Measurements from ENCODE around the gene PARD3.

PARD3 gene

DNA sequence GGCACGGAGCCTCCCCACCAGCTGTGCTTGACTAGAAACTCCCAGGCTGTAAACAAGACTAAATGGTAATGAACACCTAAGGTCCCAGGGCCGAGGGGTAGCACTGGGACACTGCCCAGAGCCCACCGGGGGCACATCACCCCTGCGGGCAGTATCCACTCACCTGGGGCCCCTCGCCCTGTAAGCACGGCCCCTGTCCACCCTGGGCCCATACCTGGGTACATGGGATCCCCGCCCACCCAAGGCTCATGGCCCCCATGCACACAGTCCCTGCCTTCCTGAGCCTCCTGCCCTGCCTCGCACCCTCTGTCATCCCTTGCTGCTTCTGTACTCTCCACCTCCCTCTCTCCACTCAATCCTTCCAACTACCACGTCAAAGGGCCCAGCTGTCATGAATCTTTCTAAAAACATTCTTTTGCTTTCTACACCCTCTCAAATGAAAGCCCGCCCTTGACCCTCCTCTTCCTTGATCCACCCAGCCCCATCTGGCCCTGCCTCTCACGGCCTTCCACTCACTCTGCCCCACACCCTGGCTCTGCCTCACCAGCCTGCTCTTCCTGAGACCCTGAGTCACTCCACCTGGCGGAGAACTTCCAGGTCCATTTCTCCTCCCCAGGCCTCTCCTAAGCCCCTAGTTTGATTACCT lies 173.1 kb downstream of the PARD3 start:
- DNase-seq = no peak

- DNase-seq = no peak
Observed at GRCh38 chr10:34641147-34641912, 173.8 kb downstream of the PARD3 start.

DNA sequence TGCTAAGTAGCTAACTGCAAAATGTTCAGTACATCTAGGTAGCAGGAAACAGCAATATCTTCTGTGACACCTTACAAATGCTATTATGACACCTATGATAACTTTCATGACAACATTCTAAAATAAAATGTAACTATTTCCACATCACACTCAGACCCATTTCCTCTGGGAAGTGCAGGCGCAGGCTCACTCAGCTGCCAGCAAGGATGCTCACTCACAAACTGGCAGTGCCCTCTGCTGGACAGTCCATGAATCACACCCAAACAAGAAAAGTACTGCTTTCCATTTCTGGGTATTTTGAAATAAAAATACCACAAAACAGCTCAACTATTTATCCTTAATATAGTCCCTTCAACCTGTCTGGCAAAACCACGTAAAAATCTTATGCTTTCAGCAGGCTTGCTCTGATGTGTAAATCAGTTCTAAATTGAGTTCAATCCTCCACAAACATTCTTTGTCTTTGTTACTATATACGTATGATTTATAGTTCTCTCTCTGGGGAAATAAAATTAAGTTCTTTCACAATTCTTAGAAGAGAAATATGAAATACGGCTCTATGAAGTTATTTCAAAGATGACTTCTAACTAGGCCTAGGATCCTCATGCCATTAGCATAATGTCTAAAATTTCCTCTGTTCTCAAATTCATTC lies 176.6 kb downstream of the PARD3 start:
- DNase-seq = peak; percentile 50

DNA sequence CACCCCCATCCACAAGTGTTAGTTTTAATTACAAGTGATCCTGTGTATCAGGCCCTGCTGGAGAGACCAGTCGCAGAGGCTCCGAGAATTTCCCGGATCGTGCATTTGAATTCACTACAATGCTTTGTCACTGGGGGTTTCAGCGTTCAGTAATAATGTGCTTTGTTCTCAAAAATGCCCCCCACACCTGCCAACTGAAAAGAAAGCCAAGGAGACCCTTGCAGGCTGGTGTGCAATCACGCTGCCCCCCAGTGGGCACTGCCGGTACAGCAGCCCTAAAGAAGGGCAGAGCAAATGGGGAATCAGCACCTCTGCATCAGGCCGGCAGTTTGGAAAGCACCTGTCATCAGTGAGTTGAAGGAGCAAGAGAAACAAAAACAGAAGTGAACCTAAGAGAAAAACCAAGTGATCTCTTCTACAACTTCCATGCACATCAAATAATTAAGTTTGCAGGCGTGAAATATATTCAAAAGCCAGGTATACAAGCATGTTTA lies 177.6 kb downstream of the PARD3 start:
- peak; percentile 49 for DNase-seq

DNA sequence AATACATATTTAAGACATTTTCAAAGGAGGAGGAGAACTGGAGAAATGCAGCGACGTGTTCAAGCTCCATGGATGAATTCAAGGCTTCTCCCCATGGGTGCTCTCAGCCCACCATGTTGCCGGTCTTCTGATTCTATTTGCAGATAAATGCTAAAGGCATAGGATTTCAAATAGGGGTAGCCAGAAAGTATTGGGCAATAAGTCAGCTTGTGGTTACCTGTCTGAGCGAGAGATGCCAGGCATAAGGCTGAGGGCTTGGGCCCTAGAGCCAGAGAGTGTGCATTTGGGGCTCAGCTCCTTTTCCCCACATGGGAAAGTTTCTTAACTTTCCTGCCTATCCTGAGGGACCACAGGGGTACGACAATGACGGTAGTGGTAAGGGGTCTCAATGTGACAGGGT lies 180.0 kb downstream of the PARD3 start:
- DNase-seq = no peak

DNA sequence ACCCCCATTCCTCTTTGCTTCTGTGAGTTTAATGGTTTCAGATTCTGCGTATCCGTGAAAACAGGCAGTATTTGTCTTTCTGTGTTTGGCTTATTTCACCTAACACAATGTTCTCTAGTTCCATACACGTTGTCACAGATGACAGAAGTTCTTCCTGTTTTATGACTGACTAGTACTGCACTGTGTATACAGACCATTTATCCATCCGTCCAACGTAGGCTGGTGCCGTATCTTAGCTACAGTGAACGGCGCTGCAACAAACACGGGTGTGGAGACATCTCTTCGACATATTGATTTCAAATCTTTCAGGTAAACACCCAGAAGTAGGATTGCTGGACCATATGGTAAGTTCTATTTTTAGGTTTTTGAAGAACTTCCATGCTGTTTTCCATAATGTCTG lies 181.7 kb downstream of the PARD3 start:
- DNase-seq = no peak

DNA sequence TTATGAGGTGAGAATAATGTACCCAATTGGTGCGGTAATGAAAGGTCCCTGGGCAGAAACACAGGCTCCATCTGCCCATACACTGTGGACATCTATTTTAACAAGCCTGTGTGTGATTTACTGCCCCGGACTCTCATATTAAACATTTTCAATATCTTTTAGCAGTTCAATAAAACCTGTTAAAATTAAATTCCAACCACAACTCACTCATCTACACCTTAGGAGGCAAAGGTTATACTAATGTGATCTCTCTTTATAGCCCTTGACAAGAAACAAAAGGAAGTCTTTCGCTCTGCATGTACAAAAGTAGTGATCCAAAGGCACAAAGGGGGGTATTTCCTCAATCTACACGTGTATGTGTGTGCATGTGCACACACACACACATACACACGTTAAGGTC lies 186.0 kb downstream of the PARD3 start:
- DNase-seq = no peak

- DNase-seq = no peak
Observed at GRCh38 chr10:34628174-34628796, 186.8 kb downstream of the PARD3 start.

DNA sequence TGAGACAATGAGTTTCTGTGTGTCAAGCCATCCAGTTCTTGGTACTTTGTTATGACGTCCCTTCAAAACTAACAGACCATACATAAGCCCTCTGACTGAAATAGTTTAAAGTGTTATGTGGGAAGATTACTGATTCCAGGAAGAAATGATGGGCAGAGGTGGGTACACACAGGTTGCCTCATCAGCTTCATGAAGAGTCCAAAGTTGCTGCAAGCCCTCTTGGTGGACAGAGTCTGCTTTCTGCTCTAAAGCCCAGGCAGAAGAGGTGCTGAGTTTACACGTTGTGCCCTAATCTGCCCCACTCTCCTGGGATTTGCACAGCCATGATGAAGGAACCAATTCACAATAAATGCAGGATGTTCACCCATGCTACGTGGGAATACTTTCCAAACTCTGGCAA lies 187.4 kb downstream of the PARD3 start:
- DNase-seq = no peak

DNA sequence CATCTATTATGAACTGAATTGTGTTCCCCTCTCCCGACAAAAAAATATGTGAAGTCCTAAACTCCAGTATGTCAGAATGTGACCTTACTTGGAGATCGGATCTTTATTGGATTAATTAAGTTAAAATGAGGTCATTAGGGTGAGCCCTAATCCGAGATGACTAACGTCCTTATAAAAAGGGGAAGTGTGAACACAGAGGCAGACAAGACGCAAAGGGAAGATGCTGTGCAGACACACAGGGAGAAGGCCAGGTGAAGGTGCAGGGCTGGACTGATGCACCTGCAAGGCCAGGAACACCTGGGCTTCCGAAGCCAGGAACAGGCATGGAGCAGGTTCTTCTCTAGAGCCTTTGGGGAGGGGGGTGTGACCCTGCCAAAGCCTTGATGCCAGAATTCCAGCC lies 187.8 kb downstream of the PARD3 start:
- DNase-seq = no peak

DNA sequence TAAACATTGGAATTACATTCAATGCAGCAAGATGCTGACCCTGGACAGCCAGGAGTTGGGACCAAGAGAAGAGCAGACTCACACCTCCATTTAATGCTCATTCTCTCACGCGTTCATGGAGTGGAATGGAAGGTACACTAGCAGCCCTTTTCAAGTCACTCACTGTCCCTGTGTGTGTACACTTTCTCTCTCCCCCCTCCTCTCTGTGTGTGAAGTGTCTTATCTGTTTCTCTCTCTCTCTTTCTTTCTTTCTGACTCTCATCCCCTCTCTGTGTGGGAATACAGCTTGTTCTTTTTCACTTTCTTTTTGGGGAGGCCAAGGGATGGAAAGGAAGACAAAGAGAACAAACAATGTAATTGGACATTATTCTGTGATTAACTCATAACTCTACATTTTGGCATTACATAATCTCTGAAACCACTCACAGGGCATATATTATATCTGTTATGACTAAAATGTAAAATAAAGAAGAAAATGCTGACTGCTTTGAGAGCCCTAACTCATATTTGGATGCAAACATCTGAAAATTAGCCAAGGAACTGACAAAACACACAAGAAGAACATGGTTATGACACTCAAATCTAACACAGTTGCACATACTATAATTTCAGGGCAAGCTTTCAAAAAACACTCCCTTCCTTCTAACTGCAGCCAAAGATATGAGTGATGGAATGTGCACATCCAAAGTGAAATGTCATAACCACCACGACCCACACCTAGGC lies 188.8 kb downstream of the PARD3 start:
- no peak for DNase-seq

- DNase-seq = no peak
Observed at GRCh38 chr10:34624323-34625153, 190.6 kb downstream of the PARD3 start.

DNA sequence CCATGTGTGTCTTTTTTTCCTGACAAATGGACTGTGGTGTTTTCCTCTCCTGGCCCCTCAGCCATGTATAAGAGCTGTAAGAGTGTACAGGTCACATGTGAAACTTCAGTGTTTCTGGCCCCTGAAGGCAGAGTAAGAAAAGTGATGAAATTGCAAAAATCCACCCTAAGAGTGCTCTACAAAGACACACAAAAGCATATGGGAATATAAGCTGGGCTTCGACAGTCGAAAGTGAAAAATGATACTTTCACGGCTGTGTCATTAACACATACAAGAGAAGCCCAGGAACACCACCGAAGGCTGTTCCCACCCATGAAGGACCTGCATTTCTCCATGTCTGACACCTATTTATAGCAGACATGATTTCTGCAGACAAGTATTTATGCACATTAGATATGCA lies 192.2 kb downstream of the PARD3 start:
- no peak for DNase-seq

DNA sequence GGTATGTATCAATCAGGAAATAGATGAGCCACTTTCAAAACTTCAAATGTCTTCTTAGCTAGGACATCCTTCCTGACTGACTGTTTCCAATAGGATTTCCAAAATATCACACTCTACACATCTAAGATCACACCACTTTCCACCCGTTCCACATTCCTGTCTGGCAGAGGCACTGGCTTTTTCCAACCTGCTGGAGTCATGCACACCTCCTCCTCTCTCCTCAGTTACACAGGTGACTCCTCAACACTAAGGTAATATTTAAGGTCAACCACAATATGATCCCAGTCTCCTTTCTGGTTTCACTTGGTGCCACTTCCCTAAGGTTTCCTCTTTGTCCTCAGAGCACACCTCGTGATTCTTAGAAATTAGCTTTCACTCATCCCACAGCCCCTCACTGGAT lies 196.5 kb downstream of the PARD3 start:
- DNase-seq = no peak

DNA sequence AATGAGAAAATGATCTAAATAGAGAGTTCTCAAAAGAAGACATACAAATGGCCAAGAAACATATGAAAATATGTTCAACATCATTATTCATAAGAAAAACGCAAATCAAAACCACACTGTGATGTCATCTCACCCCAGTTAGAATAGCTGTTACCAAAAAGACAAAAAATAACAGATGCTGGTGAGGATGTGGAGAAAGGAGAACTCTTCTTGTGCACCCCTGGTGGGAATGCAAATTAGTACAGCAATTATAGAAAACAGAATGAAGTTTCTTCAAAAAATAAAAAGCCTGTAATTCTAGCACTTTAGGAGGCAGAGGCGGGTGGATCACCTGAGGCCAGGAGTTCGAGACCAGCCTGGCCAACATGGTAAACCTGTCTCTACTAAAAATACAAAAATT lies 199.3 kb downstream of the PARD3 start:
- DNase-seq = no peak

DNA sequence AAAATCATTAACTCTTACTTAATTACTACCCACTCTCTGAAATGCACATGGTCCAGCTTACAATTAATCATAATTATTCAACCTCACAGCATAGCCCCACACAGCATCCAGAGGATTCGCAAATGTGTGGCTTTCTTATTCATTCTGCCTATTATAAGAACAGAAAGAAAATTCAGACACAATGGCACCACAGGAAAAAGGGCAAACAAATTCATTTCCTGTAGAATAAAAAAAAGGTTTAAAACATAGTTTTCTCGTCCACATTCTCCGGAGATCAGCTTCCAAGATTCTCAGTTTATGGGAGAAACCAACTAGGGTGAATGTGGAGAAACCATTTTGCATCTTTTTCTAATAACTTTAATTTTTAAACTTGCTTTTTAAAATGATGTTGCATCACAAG lies 201.6 kb downstream of the PARD3 start:
- DNase-seq = no peak

GRCh38 chr10:34612938-34613337 lies 202.2 kb downstream of the PARD3 start:
- no peak for DNase-seq

DNA sequence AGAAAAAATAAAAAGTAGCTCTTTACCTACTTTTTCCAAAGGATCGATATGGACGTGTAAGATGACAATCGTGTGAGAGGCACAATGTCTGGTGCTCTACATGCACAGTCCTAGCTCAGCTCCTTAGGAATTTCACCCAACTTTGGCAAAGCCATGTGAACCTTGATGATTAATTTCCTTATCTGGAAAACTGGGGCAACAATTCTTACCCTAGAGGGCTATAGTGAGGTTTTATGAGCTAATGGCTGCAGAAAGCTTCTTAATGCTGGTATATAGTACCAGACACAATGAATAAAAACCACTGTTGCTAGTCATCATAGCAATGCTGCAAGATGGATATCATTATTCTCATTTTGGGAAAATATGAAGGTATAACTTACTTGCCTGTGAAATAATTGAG lies 202.7 kb downstream of the PARD3 start:
- DNase-seq = no peak

GRCh38 chr10:34609287-34609940 lies 205.7 kb downstream of the PARD3 start:
- no peak for DNase-seq

- DNase-seq = no peak
Observed at GRCh38 chr10:34607894-34608293, 207.2 kb downstream of the PARD3 start.

GRCh38 chr10:34606890-34607289 lies 208.2 kb downstream of the PARD3 start:
- DNase-seq = no peak
